ENCODE results near the gene EMP2. TPM values are rescaled to one million over a fixed set of nuclear protein-coding genes. Genes with fewer than 3 reads are reported as not detected.
"Not testable (repeated sequence)": the region's sequence is repeated elsewhere in the genome, so short reads cannot be mapped to it uniquely, and the experiment has no call there.

The EMP2 gene
- total and polyA plus RNA-seq, 4 experiments from 2014 or later = not detected

DNA sequence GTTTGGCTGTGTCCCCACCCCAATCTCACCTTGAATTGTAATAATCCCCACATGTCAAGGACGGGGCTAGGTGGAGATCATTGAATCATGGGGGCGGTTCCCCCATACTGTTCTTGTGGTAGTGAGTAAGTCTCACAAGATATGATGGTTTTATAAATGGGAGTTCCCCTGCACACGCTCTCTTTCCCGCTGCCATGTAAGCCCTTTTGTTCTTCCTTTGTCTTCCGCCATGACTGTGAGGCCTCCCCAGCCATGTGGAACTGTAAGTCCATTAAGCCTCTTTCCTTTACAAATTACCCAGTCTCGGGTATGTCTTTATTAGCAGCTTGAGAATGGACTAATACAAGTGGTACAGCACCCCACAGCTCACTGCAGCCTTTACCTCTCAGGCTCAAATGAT is 44.1 kb downstream of the EMP2 start:
- H3K36me3 ChIP-seq (ENCODE audit: insufficient read depth, low read length); H3K4me3 Mint-ChIP-seq; H3K27me3 Mint-ChIP-seq; H3K36me3 Mint-ChIP-seq; intact Hi-C loops (cut with micrococcal nuclease); H3K4me1 Mint-ChIP-seq; CTCF ChIA-PET (ENCODE audit: partially characterized antibody); H3K9me3 Mint-ChIP-seq; H3K27ac ChIP-seq (ENCODE audit: low read depth, low read length); H3K27ac Mint-ChIP-seq; DNase-seq; H3K27me3 ChIP-seq (ENCODE audit: insufficient read depth, low read length); POLR2A ChIA-PET (ENCODE audit: partially characterized antibody); H3K9me3 ChIP-seq (ENCODE audit: control insufficient read depth in 1 of 2, low read length in 2 of 2); H3K4me3 ChIP-seq (ENCODE audit: low read length in 2 of 2); H3K4me1 ChIP-seq (ENCODE audit: insufficient read depth, low read length): not testable (repeated sequence)

DNA sequence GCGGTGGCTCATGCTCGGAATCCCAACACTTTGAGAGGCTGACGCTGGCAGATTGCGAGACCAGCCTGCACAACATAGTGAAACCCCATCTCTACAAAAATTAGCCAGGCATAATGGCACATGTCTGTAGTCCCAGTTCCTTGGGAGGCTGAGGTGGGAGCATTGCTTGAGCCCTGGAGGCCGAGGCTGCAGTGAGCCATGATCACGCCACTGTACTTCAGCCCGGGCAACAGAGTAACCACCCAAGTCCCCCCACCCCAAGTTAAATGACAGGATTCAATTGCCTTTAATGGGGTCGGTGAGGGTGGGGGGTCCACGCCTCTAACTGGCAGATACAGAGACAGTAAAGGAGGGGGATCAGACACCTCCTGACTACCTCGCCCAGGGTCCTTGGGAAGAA is 44.9 kb downstream of the EMP2 start:
- ChIA-PET CTCF (ENCODE audit: partially characterized antibody) (no interaction called here), POLR2A (ENCODE audit: partially characterized antibody) (no interaction called here)
- H3K36me3 Mint-ChIP-seq = no peaks in the 10 kb centered on the region
- no peaks in the 10 kb centered on the region for H3K4me1 Mint-ChIP-seq
- intact Hi-C loops (cut with micrococcal nuclease) = no loop called here
- H3K4me1 ChIP-seq (ENCODE audit: insufficient read depth, low read length) = no peaks in the 10 kb centered on the region
- H3K9me3 Mint-ChIP-seq = no peaks in the 10 kb centered on the region
- no peak overlapping the region for H3K27ac ChIP-seq (ENCODE audit: low read depth, low read length)
- no peaks in the 10 kb centered on the region for H3K27me3 ChIP-seq (ENCODE audit: insufficient read depth, low read length)
- no peaks in the 10 kb centered on the region for H3K9me3 ChIP-seq (ENCODE audit: control insufficient read depth in 1 of 2, low read length in 2 of 2)
- H3K27me3 Mint-ChIP-seq = peaks cover 2 to 3% of the 10 kb centered on the region in 2 donors
- H3K36me3 ChIP-seq (ENCODE audit: insufficient read depth, low read length) = no peaks in the 10 kb centered on the region
- no peak overlapping the region for H3K27ac Mint-ChIP-seq
- no peak for DNase-seq
- H3K4me3 ChIP-seq (ENCODE audit: low read length in 2 of 2) = no peak overlapping the region
- no peak overlapping the region for H3K4me3 Mint-ChIP-seq

DNA sequence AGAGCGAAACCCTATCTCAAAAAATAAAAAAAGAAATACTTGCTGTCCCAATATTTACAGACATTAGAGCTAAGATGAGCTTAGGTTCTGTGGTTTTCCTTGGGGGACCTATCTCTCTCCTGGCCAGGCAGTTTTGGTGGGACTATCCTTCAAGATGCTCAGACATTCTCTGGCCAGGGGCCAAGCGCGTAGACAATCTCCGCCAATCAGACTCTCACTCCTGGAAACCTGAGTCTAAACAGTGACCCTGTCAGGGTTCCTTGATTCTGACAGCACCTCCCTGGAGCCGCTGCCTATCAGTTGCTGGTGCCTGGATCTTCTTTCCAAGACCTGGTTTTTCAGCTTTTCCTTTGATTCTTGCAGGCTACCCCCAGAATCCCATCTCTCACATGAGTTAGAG is 45.6 kb downstream of the EMP2 start:
- no peak overlapping the region for H3K4me3 Mint-ChIP-seq
- intact Hi-C loops (cut with micrococcal nuclease) = no loop called here
- H3K4me1 ChIP-seq (ENCODE audit: insufficient read depth, low read length) = no peaks in the 10 kb centered on the region
- ChIA-PET CTCF (ENCODE audit: partially characterized antibody) (no interaction called here), POLR2A (ENCODE audit: partially characterized antibody) (no interaction called here)
- no peaks in the 10 kb centered on the region for H3K36me3 ChIP-seq (ENCODE audit: insufficient read depth, low read length)
- no peaks in the 10 kb centered on the region for H3K9me3 Mint-ChIP-seq
- no peak overlapping the region for H3K27ac ChIP-seq (ENCODE audit: low read depth, low read length)
- H3K9me3 ChIP-seq (ENCODE audit: control insufficient read depth in 1 of 2, low read length in 2 of 2) = no peaks in the 10 kb centered on the region
- H3K27ac Mint-ChIP-seq = no peak overlapping the region
- H3K4me3 ChIP-seq (ENCODE audit: low read length in 2 of 2) = no peak overlapping the region
- DNase-seq = no peak
- H3K27me3 ChIP-seq (ENCODE audit: insufficient read depth, low read length) = no peaks in the 10 kb centered on the region
- no peaks in the 10 kb centered on the region for H3K4me1 Mint-ChIP-seq
- H3K36me3 Mint-ChIP-seq = no peaks in the 10 kb centered on the region
- H3K27me3 Mint-ChIP-seq = peaks cover 2 to 3% of the 10 kb centered on the region in 2 donors

- CTCF ChIA-PET (ENCODE audit: partially characterized antibody) = not testable (repeated sequence)
These were observed 46.8 kb downstream of the EMP2 start for GRCh38 chr16:10533612-10534011.

DNA sequence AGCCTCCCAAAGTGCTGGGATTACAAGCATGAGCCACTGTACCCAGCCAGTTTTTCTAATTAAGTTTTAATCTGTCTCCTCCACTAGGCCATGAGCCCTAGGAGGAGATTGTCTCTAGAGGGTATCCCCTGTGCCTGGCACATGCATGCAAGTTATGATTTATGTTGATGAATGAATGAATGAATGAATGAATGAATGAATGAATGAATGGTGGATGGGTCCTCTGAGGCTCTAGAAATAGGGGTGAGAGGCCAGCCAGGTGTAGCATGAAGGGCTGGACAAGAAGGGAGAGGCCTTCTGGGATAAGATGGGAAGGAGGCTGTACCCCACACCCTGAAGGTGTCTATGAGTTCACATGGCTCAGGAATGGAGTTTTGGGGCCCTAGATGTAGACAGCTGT is 48.8 kb downstream of the EMP2 start:
- H3K27ac Mint-ChIP-seq = no peak overlapping the region
- Histone ChIP-seq H3K9me3 (ENCODE audit: control insufficient read depth in 1 of 2, low read length in 2 of 2) (no peaks in the 10 kb centered on the region), H3K4me3 (ENCODE audit: low read length in 2 of 2) (no peak overlapping the region), H3K36me3 (ENCODE audit: insufficient read depth, low read length) (no peaks in the 10 kb centered on the region), H3K27me3 (ENCODE audit: insufficient read depth, low read length) (no peaks in the 10 kb centered on the region), H3K4me1 (ENCODE audit: insufficient read depth, low read length) (no peaks in the 10 kb centered on the region), H3K27ac (ENCODE audit: low read depth, low read length) (no peak overlapping the region)
- H3K4me3 Mint-ChIP-seq = no peak overlapping the region
- no peaks in the 10 kb centered on the region for H3K36me3 Mint-ChIP-seq
- ChIA-PET CTCF (ENCODE audit: partially characterized antibody) (no interaction called here), POLR2A (ENCODE audit: partially characterized antibody) (no interaction called here)
- DNase-seq = no peak
- no peaks in the 10 kb centered on the region for H3K4me1 Mint-ChIP-seq
- no peaks in the 10 kb centered on the region for H3K27me3 Mint-ChIP-seq
- intact Hi-C loops (cut with micrococcal nuclease) = no loop called here
- no peaks in the 10 kb centered on the region for H3K9me3 Mint-ChIP-seq

More at GRCh38 chr16:10533612-10534011, 46.8 kb downstream of the EMP2 start:
- H3K36me3 ChIP-seq (ENCODE audit: insufficient read depth, low read length); H3K27me3 Mint-ChIP-seq; H3K27ac ChIP-seq (ENCODE audit: low read depth, low read length); H3K27me3 ChIP-seq (ENCODE audit: insufficient read depth, low read length); H3K9me3 Mint-ChIP-seq; H3K4me1 Mint-ChIP-seq; intact Hi-C loops (cut with micrococcal nuclease); H3K4me3 Mint-ChIP-seq; H3K36me3 Mint-ChIP-seq; H3K4me3 ChIP-seq (ENCODE audit: low read length in 2 of 2); DNase-seq; H3K4me1 ChIP-seq (ENCODE audit: insufficient read depth, low read length); H3K9me3 ChIP-seq (ENCODE audit: control insufficient read depth in 1 of 2, low read length in 2 of 2); H3K27ac Mint-ChIP-seq: not testable (repeated sequence)
- POLR2A ChIA-PET (ENCODE audit: partially characterized antibody) = interaction anchor here (0.5 to 0.6 kb wide), 2 partner anchors 214 to 331 kb away, joined by 3 read pairs; no protein-coding TSS in a partner anchor

GRCh38 chr16:10530685-10531084 is 49.7 kb downstream of the EMP2 start:
- no peaks in the 10 kb centered on the region for H3K36me3 Mint-ChIP-seq
- ChIA-PET CTCF (ENCODE audit: partially characterized antibody) (interaction anchor here (0.7 to 1.0 kb wide), 2 partner anchors 8 to 16 kb away, joined by 3 to 4 read pairs; no protein-coding TSS in a partner anchor), POLR2A (ENCODE audit: partially characterized antibody) (no interaction called here)
- H3K4me3 Mint-ChIP-seq = no peak overlapping the region
- no peak for DNase-seq
- no peak overlapping the region for H3K27ac ChIP-seq (ENCODE audit: low read depth, low read length)
- no peak overlapping the region for H3K27ac Mint-ChIP-seq
- no peaks in the 10 kb centered on the region for H3K36me3 ChIP-seq (ENCODE audit: insufficient read depth, low read length)
- no peaks in the 10 kb centered on the region for H3K27me3 ChIP-seq (ENCODE audit: insufficient read depth, low read length)
- intact Hi-C loops (cut with micrococcal nuclease) = no loop called here
- no peak overlapping the region for H3K4me3 ChIP-seq (ENCODE audit: low read length in 2 of 2)
- no peaks in the 10 kb centered on the region for H3K9me3 ChIP-seq (ENCODE audit: control insufficient read depth in 1 of 2, low read length in 2 of 2)
- H3K9me3 Mint-ChIP-seq = no peaks in the 10 kb centered on the region
- H3K4me1 Mint-ChIP-seq = no peaks in the 10 kb centered on the region
- H3K4me1 ChIP-seq (ENCODE audit: insufficient read depth, low read length) = no peaks in the 10 kb centered on the region
- no peaks in the 10 kb centered on the region for H3K27me3 Mint-ChIP-seq

GRCh38 chr16:10529895-10530669 is 50.3 kb downstream of the EMP2 start:
- intact Hi-C loops (cut with micrococcal nuclease) = no loop called here
- Histone ChIP-seq H3K4me3 (ENCODE audit: low read length in 2 of 2) (no peak overlapping the region), H3K9me3 (ENCODE audit: control insufficient read depth in 1 of 2, low read length in 2 of 2) (no peaks in the 10 kb centered on the region), H3K4me1 (ENCODE audit: insufficient read depth, low read length) (no peaks in the 10 kb centered on the region), H3K36me3 (ENCODE audit: insufficient read depth, low read length) (no peaks in the 10 kb centered on the region), H3K27me3 (ENCODE audit: insufficient read depth, low read length) (no peaks in the 10 kb centered on the region), H3K27ac (ENCODE audit: low read depth, low read length) (no peak overlapping the region)
- DNase-seq = no peak
- H3K9me3 Mint-ChIP-seq = no peaks in the 10 kb centered on the region
- ChIA-PET POLR2A (ENCODE audit: partially characterized antibody) (no interaction called here), CTCF (ENCODE audit: partially characterized antibody) (interaction anchor here (0.5 to 1.0 kb wide), 2 partner anchors 8 to 593 kb away, joined by 3 to 4 read pairs; no protein-coding TSS in a partner anchor)
- H3K27me3 Mint-ChIP-seq = no peaks in the 10 kb centered on the region
- H3K36me3 Mint-ChIP-seq = no peaks in the 10 kb centered on the region
- H3K27ac Mint-ChIP-seq = no peak overlapping the region
- H3K4me1 Mint-ChIP-seq = no peaks in the 10 kb centered on the region
- H3K4me3 Mint-ChIP-seq = no peak overlapping the region
